ENCODE data around the gene C4A. TPM values are rescaled to one million over a fixed set of nuclear protein-coding genes. Genes with fewer than 3 reads are reported as not detected.

C4A gene
- total RNA-seq, 1 experiment from 2014 or later: 8.1 TPM

- no peaks in the 10 kb centered on the region for H3K9me3 ChIP-seq (ENCODE audit: control insufficient read depth, insufficient read depth, low read depth, low read length)
- intact Hi-C loops (cut with micrococcal nuclease; ENCODE audit: unreplicated experiment) (no loop called here), in situ Hi-C loops (cut with HindIII; ENCODE audit: low pct_unique_long_range_greater_than_20kb, low sequenced_read_pairs) (no loop called here)
- H3K36me3 ChIP-seq (ENCODE audit: control insufficient read depth, insufficient read depth, low read length): peaks cover 22% of the 10 kb centered on the region
- H3K27me3 ChIP-seq (ENCODE audit: control insufficient read depth, insufficient read depth, low read length): no peaks in the 10 kb centered on the region
- POLR2A ChIA-PET: no interaction called here
- TF ChIP-seq REST (IDR thresholded peaks at IDR 0.05; ENCODE audit: insufficient read depth in 1 of 2, low read depth in 2 of 2, low read length in 1 of 2) (no peak), POLR2AphosphoS5 (IDR thresholded peaks at IDR 0.05; ENCODE audit: low read depth, low read length) (no peak), CTCF (IDR thresholded peaks at IDR 0.05) (no peak), SIN3A (IDR thresholded peaks at IDR 0.05; ENCODE audit: borderline replicate concordance, insufficient read depth, low read depth, low read length) (no peak), TCF7L2 (IDR thresholded peaks at IDR 0.05; ENCODE audit: low read depth, low read length) (no peak)
- ATAC-seq (no peak), DNase-seq (ENCODE audit: low read depth, low spot score) (no peak)
- no peak overlapping the region for H3K27ac ChIP-seq (ENCODE audit: low read length)
- H3K4me3 ChIP-seq (ENCODE audit: low read depth in 2 of 2, low read length in 2 of 2): no peak overlapping the region
- BruUV-seq (replicated peaks): no TSS peak
- CTCF ChIA-PET: no interaction called here
- peaks cover 18% of the 10 kb centered on the region for H3K4me1 ChIP-seq (ENCODE audit: control insufficient read depth, insufficient read depth, low read length)
Measured at GRCh38 chr6:31961616-31962015, 20.2 kb upstream of the C4A start.

GRCh38 chr6:31963921-31964320, 17.9 kb upstream of the C4A start:
- Histone ChIP-seq H3K4me1 (ENCODE audit: control insufficient read depth, insufficient read depth, low read length) (peaks cover 9% of the 10 kb centered on the region), H3K27me3 (ENCODE audit: control insufficient read depth, insufficient read depth, low read length) (no peaks in the 10 kb centered on the region), H3K36me3 (ENCODE audit: control insufficient read depth, insufficient read depth, low read length) (peaks cover 15% of the 10 kb centered on the region), H3K27ac (ENCODE audit: low read length) (no peak overlapping the region), H3K4me3 (ENCODE audit: low read depth in 2 of 2, low read length in 2 of 2) (no peak overlapping the region), H3K9me3 (ENCODE audit: control insufficient read depth, insufficient read depth, low read depth, low read length) (no peaks in the 10 kb centered on the region)
- TF ChIP-seq REST (IDR thresholded peaks at IDR 0.05; ENCODE audit: insufficient read depth in 1 of 2, low read depth in 2 of 2, low read length in 1 of 2) (no peak), CTCF (IDR thresholded peaks at IDR 0.05) (no peak), POLR2AphosphoS5 (IDR thresholded peaks at IDR 0.05; ENCODE audit: low read depth, low read length) (no peak), SIN3A (IDR thresholded peaks at IDR 0.05; ENCODE audit: borderline replicate concordance, insufficient read depth, low read depth, low read length) (no peak), TCF7L2 (IDR thresholded peaks at IDR 0.05; ENCODE audit: low read depth, low read length) (no peak)
- intact Hi-C loops (cut with micrococcal nuclease; ENCODE audit: unreplicated experiment): no loop called here
- in situ Hi-C loops (cut with HindIII; ENCODE audit: low pct_unique_long_range_greater_than_20kb, low sequenced_read_pairs): no loop called here
- BruUV-seq (replicated peaks): no TSS peak
- ATAC-seq (no peak), DNase-seq (ENCODE audit: low read depth, low spot score) (no peak)
- CTCF ChIA-PET: no interaction called here
- POLR2A ChIA-PET: no interaction called here
